OCI-LY1 (cell line): Measurements from ENCODE around the gene MIF.

ENCODE experiments used
- H2AFZ ChIP-seq: fragments of 200-600 bp; sonication (generic), shearing (Covaris generic); 2 replicates; pipeline ENCODE4 v1.6.0; 2014; ENCODE audit warnings: antibody characterized with exemption, mild to moderate bottlenecking, low read length
- H3F3A ChIP-seq: fragments of 200-600 bp; sonication (generic), shearing (Covaris generic); 2 replicates; pipeline ENCODE4 v1.6.0; 2014; ENCODE audit warnings: mild to moderate bottlenecking, antibody characterized with exemption, low read length, moderate library complexity; ENCODE audit not compliant: insufficient read depth
- H3K27ac ChIP-seq: fragments of 200-600 bp; sonication (generic); 2 replicates; pipeline ENCODE4 v1.5.1; 2014; ENCODE audit warnings: low read length, mixed run types, mild to moderate bottlenecking, low read depth; ENCODE audit not compliant: poor library complexity, severe bottlenecking
- H3K27me3 ChIP-seq: fragments of 200-600 bp; sonication (generic); 2 replicates; pipeline ENCODE4 v1.6.0; 2014; ENCODE audit warnings: antibody characterized with exemption, mild to moderate bottlenecking, low read length, moderate library complexity; ENCODE audit not compliant: insufficient read depth
- H3K36me3 ChIP-seq: fragments of 200-600 bp; sonication (generic); 2 replicates; pipeline ENCODE4 v1.6.1; 2014; ENCODE audit warnings: mild to moderate bottlenecking, antibody characterized with exemption, low read length, moderate library complexity, mixed read lengths; ENCODE audit not compliant: insufficient read depth
- H3K4me1 ChIP-seq: fragments of 200-600 bp; sonication (generic); 2 replicates; pipeline ENCODE4 v1.5.1; 2014; ENCODE audit warnings: mild to moderate bottlenecking, low read length, moderate library complexity; ENCODE audit not compliant: insufficient read depth, severe bottlenecking
- H3K4me2 ChIP-seq: fragments of 200-600 bp; sonication (generic), shearing (Covaris generic); 2 replicates; pipeline ENCODE4 v1.6.1; 2014; ENCODE audit warnings: low read length
- H3K4me3 ChIP-seq: fragments of 200-600 bp; sonication (generic); 2 replicates; pipeline ENCODE4 v1.5.1; 2014; ENCODE audit warnings: low read length, low read depth, mild to moderate bottlenecking, mixed read lengths; ENCODE audit not compliant: poor library complexity, severe bottlenecking
- H3K79me2 ChIP-seq: fragments of 200-600 bp; shearing (Covaris generic); 2 replicates; pipeline ENCODE4 v1.6.1; 2016; ENCODE audit warnings: mixed run types, low read length, mixed read lengths; ENCODE audit not compliant: insufficient read depth
- H3K9ac ChIP-seq: fragments of 200-600 bp; sonication (generic), shearing (Covaris generic); 2 replicates; pipeline ENCODE4 v1.6.1; 2014; ENCODE audit warnings: mild to moderate bottlenecking, low read length, mixed read lengths
- H3K9me2 ChIP-seq: fragments of 200-600 bp; sonication (generic), shearing (Covaris generic); 2 replicates; pipeline ENCODE4 v1.6.1; 2014; ENCODE audit warnings: low read depth, mild to moderate bottlenecking, low read length, mixed read lengths
- H3K9me3 ChIP-seq: fragments of 200-600 bp; shearing (Covaris generic); 2 replicates; pipeline ENCODE4 v1.6.1; 2014; ENCODE audit warnings: low read length, mixed read lengths
- H4K20me1 ChIP-seq: fragments of 200-600 bp; sonication (generic), shearing (Covaris generic); 2 replicates; pipeline ENCODE4 v1.6.0; 2016; ENCODE audit warnings: mild to moderate bottlenecking, low read length; ENCODE audit not compliant: insufficient read depth
- EZH2 ChIP-seq: fragments of 200-600 bp; sonication (generic), shearing (Covaris generic); IDR thresholded peaks from 2 replicates; pipeline ENCODE4 v1.8.0; 2017; ENCODE audit warnings: borderline replicate concordance, mixed run types, mild to moderate bottlenecking, antibody characterized with exemption, low read length, moderate library complexity, mixed read lengths
- TF ChIP-seq, protein P1 (sequence below): fragments of 200-600 bp; sonication (generic), shearing (Covaris generic); IDR thresholded peaks from 2 replicates; pipeline ENCODE4 v1.5.1; 2017; ENCODE audit warnings: mild to moderate bottlenecking, antibody characterized with exemption, low read length, moderate library complexity, mixed read lengths

MIF gene

DNA sequence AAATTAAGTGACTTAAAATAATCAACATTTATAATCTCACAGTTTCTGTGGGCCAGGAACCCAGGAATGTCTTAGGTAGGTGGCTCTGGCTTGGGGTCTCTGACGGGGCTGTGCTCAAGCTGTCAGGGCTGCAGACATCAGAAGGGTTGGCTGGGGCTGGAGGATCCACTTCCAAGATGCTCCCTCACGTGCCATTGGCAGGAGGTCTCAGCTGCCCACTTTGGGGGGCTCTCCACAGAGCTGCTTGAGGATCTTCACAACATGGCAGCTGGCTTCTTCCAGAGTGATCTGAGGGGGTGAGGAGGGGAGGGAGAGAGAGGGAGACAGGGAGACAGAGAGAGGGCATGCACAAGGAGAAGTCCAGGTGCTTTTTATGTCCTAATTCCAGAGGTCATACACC, 18.4 kb upstream of the MIF start:
- H3K27me3 ChIP-seq: no peaks in the 10 kb centered on the region
- H3K27ac ChIP-seq: no peak overlapping the region
- H2AFZ ChIP-seq: no peak overlapping the region
- no peaks in the 10 kb centered on the region for H3K9me2 ChIP-seq
- H3K9me3 ChIP-seq: no peaks in the 10 kb centered on the region
- H3K9ac ChIP-seq: no peak overlapping the region
- H3F3A ChIP-seq: no peaks in the 10 kb centered on the region
- no peak overlapping the region for H3K4me2 ChIP-seq
- H3K4me1 ChIP-seq: no peaks in the 10 kb centered on the region
- H4K20me1 ChIP-seq: no peaks in the 10 kb centered on the region
- TF ChIP-seq EZH2: no peak
- TF ChIP-seq, protein P1, sequence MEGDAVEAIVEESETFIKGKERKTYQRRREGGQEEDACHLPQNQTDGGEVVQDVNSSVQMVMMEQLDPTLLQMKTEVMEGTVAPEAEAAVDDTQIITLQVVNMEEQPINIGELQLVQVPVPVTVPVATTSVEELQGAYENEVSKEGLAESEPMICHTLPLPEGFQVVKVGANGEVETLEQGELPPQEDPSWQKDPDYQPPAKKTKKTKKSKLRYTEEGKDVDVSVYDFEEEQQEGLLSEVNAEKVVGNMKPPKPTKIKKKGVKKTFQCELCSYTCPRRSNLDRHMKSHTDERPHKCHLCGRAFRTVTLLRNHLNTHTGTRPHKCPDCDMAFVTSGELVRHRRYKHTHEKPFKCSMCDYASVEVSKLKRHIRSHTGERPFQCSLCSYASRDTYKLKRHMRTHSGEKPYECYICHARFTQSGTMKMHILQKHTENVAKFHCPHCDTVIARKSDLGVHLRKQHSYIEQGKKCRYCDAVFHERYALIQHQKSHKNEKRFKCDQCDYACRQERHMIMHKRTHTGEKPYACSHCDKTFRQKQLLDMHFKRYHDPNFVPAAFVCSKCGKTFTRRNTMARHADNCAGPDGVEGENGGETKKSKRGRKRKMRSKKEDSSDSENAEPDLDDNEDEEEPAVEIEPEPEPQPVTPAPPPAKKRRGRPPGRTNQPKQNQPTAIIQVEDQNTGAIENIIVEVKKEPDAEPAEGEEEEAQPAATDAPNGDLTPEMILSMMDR: no peak
- H3K36me3 ChIP-seq: peaks cover 42% of the 10 kb centered on the region
- H3K4me3 ChIP-seq: no peak overlapping the region
- H3K79me2 ChIP-seq: no peaks in the 10 kb centered on the region

DNA sequence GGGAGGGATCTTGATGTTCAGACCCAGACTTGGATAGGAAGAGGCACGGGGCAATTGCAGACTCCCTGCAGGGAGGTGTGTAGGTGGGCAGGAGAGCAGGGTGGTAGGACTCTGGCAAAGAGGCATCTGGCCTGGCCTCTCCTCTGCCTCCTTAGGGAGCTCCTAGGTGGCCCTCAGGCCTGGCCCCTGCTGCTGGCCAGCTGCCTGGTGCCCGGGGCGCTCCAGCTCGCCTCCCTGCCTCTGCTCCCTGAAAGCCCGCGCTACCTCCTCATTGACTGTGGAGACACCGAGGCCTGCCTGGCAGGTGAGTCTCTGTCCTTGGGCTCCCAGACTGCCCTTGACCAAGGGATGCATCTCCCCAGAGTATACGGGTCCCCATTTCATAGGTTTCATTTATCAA, 16.6 kb upstream of the MIF start:
- Histone ChIP-seq H3K36me3 (peaks cover 42% of the 10 kb centered on the region), H3K79me2 (no peaks in the 10 kb centered on the region), H3K27ac (no peak overlapping the region), H3K4me3 (no peak overlapping the region), H3K4me1 (no peaks in the 10 kb centered on the region), H3K9ac (no peak overlapping the region), H3K27me3 (no peaks in the 10 kb centered on the region), H3K9me3 (no peaks in the 10 kb centered on the region), H3K4me2 (no peak overlapping the region), H2AFZ (no peak overlapping the region), H3K9me2 (no peaks in the 10 kb centered on the region), H3F3A (no peaks in the 10 kb centered on the region), H4K20me1 (no peaks in the 10 kb centered on the region)
- no peak for TF ChIP-seq EZH2
- TF ChIP-seq, protein P1: no peak

DNA sequence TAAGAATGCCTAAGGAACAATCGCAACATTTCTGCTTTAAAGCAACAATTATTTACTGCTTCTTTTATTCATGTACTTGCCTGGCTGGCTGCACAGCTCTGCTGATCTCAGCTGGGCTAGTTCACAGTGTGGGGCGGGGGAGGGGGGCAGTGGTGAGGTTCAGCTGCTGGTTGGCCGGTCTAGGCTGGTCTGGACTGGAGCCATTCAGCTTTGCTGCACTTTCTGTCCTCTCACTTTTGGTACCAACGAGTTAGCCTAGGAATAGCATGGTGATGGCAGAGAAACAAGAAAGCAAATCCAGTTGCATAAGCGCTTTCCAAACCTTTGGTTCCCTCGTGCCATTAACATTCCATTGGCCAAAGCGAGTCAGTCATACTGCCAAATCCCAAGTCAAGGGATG, 16.0 kb upstream of the MIF start:
- Histone ChIP-seq H3F3A (no peaks in the 10 kb centered on the region), H3K4me3 (no peak overlapping the region), H3K9ac (no peak overlapping the region), H3K4me2 (no peak overlapping the region), H3K79me2 (no peaks in the 10 kb centered on the region), H3K9me3 (no peaks in the 10 kb centered on the region), H3K27ac (no peak overlapping the region), H3K4me1 (no peaks in the 10 kb centered on the region), H4K20me1 (no peaks in the 10 kb centered on the region), H3K36me3 (peaks cover 42% of the 10 kb centered on the region), H3K27me3 (no peaks in the 10 kb centered on the region), H2AFZ (no peak overlapping the region), H3K9me2 (no peaks in the 10 kb centered on the region)
- no peak for TF ChIP-seq EZH2
- TF ChIP-seq, protein P1: no peak
